ENCODE results near the gene DRC1. TPM values are rescaled to one million over a fixed set of nuclear protein-coding genes. Genes with fewer than 3 reads are reported as not detected.

The DRC1 gene
- total RNA-seq, 1 donor from 2014 or later = not detected

GRCh38 chr2:26454561-26455001 is 52.9 kb downstream of the DRC1 start:
- peak; percentile 78 for DNase-seq (ENCODE audit: extremely low spot score, unreplicated experiment)
- no peak overlapping the region for H3K27ac Mint-ChIP-seq (ENCODE audit: unreplicated experiment)
- H3K9me3 Mint-ChIP-seq (ENCODE audit: unreplicated experiment) = no peaks in the 10 kb centered on the region
- H3K4me1 Mint-ChIP-seq (ENCODE audit: unreplicated experiment) = no peaks in the 10 kb centered on the region
- no peak for TF ChIP-seq CTCF (IDR thresholded peaks at IDR 0.05)
- no peaks in the 10 kb centered on the region for H3K36me3 Mint-ChIP-seq (ENCODE audit: unreplicated experiment)
- peaks cover 17% of the 10 kb centered on the region for H3K27me3 Mint-ChIP-seq (ENCODE audit: unreplicated experiment)
- H3K4me3 Mint-ChIP-seq (ENCODE audit: unreplicated experiment) = no peak overlapping the region

- no peaks in the 10 kb centered on the region for H3K9me3 Mint-ChIP-seq (ENCODE audit: unreplicated experiment)
- no peak for DNase-seq (ENCODE audit: extremely low spot score, unreplicated experiment)
- no peaks in the 10 kb centered on the region for H3K36me3 Mint-ChIP-seq (ENCODE audit: unreplicated experiment)
- no peak overlapping the region for H3K4me3 Mint-ChIP-seq (ENCODE audit: unreplicated experiment)
- H3K27me3 Mint-ChIP-seq (ENCODE audit: unreplicated experiment) = peaks cover 14% of the 10 kb centered on the region
- H3K4me1 Mint-ChIP-seq (ENCODE audit: unreplicated experiment) = no peaks in the 10 kb centered on the region
- no peak overlapping the region for H3K27ac Mint-ChIP-seq (ENCODE audit: unreplicated experiment)
- TF ChIP-seq CTCF (IDR thresholded peaks at IDR 0.05) = no peak
Observed at GRCh38 chr2:26455037-26455669, 53.4 kb downstream of the DRC1 start.

GRCh38 chr2:26455670-26456439 is 54.1 kb downstream of the DRC1 start:
- DNase-seq (ENCODE audit: extremely low spot score, unreplicated experiment) = no peak
- no peaks in the 10 kb centered on the region for H3K36me3 Mint-ChIP-seq (ENCODE audit: unreplicated experiment)
- no peak for TF ChIP-seq CTCF (IDR thresholded peaks at IDR 0.05)
- H3K4me1 Mint-ChIP-seq (ENCODE audit: unreplicated experiment) = no peaks in the 10 kb centered on the region
- no peak overlapping the region for H3K27ac Mint-ChIP-seq (ENCODE audit: unreplicated experiment)
- peaks cover 11% of the 10 kb centered on the region for H3K27me3 Mint-ChIP-seq (ENCODE audit: unreplicated experiment)
- H3K4me3 Mint-ChIP-seq (ENCODE audit: unreplicated experiment) = no peak overlapping the region
- no peaks in the 10 kb centered on the region for H3K9me3 Mint-ChIP-seq (ENCODE audit: unreplicated experiment)

- Mint-ChIP-seq H3K4me3 (ENCODE audit: unreplicated experiment) (no peak overlapping the region), H3K9me3 (ENCODE audit: unreplicated experiment) (no peaks in the 10 kb centered on the region), H3K27ac (ENCODE audit: unreplicated experiment) (no peak overlapping the region), H3K36me3 (ENCODE audit: unreplicated experiment) (no peaks in the 10 kb centered on the region), H3K27me3 (ENCODE audit: unreplicated experiment) (peaks cover 6% of the 10 kb centered on the region), H3K4me1 (ENCODE audit: unreplicated experiment) (no peaks in the 10 kb centered on the region)
- DNase-seq (ENCODE audit: extremely low spot score, unreplicated experiment) = no peak
- no peak for TF ChIP-seq CTCF (IDR thresholded peaks at IDR 0.05)
Observed at GRCh38 chr2:26456440-26457250, 54.9 kb downstream of the DRC1 start.

Measured in osteocyte (in vitro differentiated cells).